Parathyroid adenoma (tissue), 2 donors: ENCODE measurements around the gene C3orf85.
"Not testable (repeated sequence)": the region's sequence is repeated elsewhere in the genome, so short reads cannot be mapped to it uniquely, and the experiment has no call there.

ENCODE experiments used
- H2AFZ ChIP-seq: fragments of 300-600 bp; sonication (generic); one replicate; pipeline ENCODE4 v1.7.0; 2017; ENCODE audit warnings: antibody characterized with exemption, mild to moderate bottlenecking
- H3K27ac ChIP-seq: fragments of 300-600 bp; sonication (generic); one replicate; pipeline ENCODE4 v1.7.0; 2017
- H3K27me3 ChIP-seq: fragments of 300-600 bp; sonication (generic); one replicate; pipeline ENCODE4 v1.7.0; 2017; ENCODE audit warnings: low read length; ENCODE audit not compliant: control insufficient read depth, insufficient read depth
- H3K36me3 ChIP-seq: fragments of 300-600 bp; sonication (generic); one replicate; pipeline ENCODE4 v1.7.0; 2017; ENCODE audit warnings: low read length; ENCODE audit not compliant: control insufficient read depth, insufficient read depth
- H3K4me1 ChIP-seq: fragments of 300-600 bp; sonication (generic); one replicate; pipeline ENCODE4 v1.7.0; 2017; ENCODE audit warnings: control low read depth
- H3K4me2 ChIP-seq: fragments of 300-600 bp; sonication (generic); one replicate; pipeline ENCODE4 v1.7.0; 2017; ENCODE audit warnings: low read length
- H3K4me3 ChIP-seq: fragments of 300-600 bp; sonication (generic); one replicate; pipeline ENCODE4 v1.7.0; 2017; ENCODE audit warnings: low read depth, low read length
- H3K79me2 ChIP-seq: fragments of 300-600 bp; sonication (generic); one replicate; pipeline ENCODE4 v1.7.0; 2017; ENCODE audit warnings: control low read depth
- H3K9ac ChIP-seq: fragments of 300-600 bp; sonication (generic); one replicate; pipeline ENCODE4 v1.7.0; 2017; ENCODE audit warnings: mild to moderate bottlenecking
- H3K9me3 ChIP-seq: fragments of 300-600 bp; sonication (generic); one replicate; pipeline ENCODE4 v1.7.0; 2017; ENCODE audit warnings: low read length; ENCODE audit not compliant: control insufficient read depth
- CTCF ChIP-seq: fragments of 300-600 bp; sonication (generic); IDR thresholded peaks from one replicate; pipeline ENCODE4 v1.7.0; 2017; ENCODE audit warnings: antibody characterized with exemption, mild to moderate bottlenecking
- donor health status: primary hyperparathyroidism.

Gene C3orf85

GRCh38 chr3:109127553-109127952, 9.0 kb upstream of the C3orf85 start:
- H3K27ac ChIP-seq, result no peak overlapping the region
- H3K4me3 ChIP-seq, result no peak overlapping the region
- H3K9ac ChIP-seq, result no peak overlapping the region
- H2AFZ ChIP-seq, result no peak overlapping the region
- H3K4me2 ChIP-seq, result no peak overlapping the region
- no peaks in the 10 kb centered on the region for H3K27me3 ChIP-seq
- H3K79me2 ChIP-seq, result no peaks in the 10 kb centered on the region
- H3K36me3 ChIP-seq, result no peaks in the 10 kb centered on the region
- no peak for TF ChIP-seq CTCF
- H3K9me3 ChIP-seq, result no peaks in the 10 kb centered on the region
- no peaks in the 10 kb centered on the region for H3K4me1 ChIP-seq

GRCh38 chr3:109131276-109131675, 5.2 kb upstream of the C3orf85 start:
- Histone ChIP-seq H3K9me3 (no peaks in the 10 kb centered on the region), H3K27me3 (no peaks in the 10 kb centered on the region), H3K79me2 (no peaks in the 10 kb centered on the region), H3K4me1 (no peaks in the 10 kb centered on the region), H2AFZ (no peak overlapping the region), H3K4me2 (no peak overlapping the region), H3K9ac (no peak overlapping the region), H3K36me3 (no peaks in the 10 kb centered on the region), H3K4me3 (no peak overlapping the region), H3K27ac (no peak overlapping the region)
- TF ChIP-seq CTCF, result no peak

GRCh38 chr3:109132801-109133473, 3.6 kb upstream of the C3orf85 start:
- no peak overlapping the region for H2AFZ ChIP-seq
- H3K4me2 ChIP-seq, result no peak overlapping the region
- H3K4me3 ChIP-seq, result no peak overlapping the region
- no peaks in the 10 kb centered on the region for H3K4me1 ChIP-seq
- no peak overlapping the region for H3K27ac ChIP-seq
- no peak for TF ChIP-seq CTCF
- no peak overlapping the region for H3K9ac ChIP-seq
- H3K36me3 ChIP-seq, result no peaks in the 10 kb centered on the region
- H3K9me3 ChIP-seq, result no peaks in the 10 kb centered on the region
- no peaks in the 10 kb centered on the region for H3K27me3 ChIP-seq
- no peaks in the 10 kb centered on the region for H3K79me2 ChIP-seq

GRCh38 chr3:109133474-109133816, 3.1 kb upstream of the C3orf85 start:
- H3K9me3 ChIP-seq, H3K79me2 ChIP-seq, H3K36me3 ChIP-seq, H3K4me2 ChIP-seq, H3K27me3 ChIP-seq, H3K4me3 ChIP-seq, H3K9ac ChIP-seq, H3K27ac ChIP-seq, H3K4me1 ChIP-seq, H2AFZ ChIP-seq: not testable (repeated sequence)

- H3K9ac ChIP-seq, result no peak overlapping the region
- H3K9me3 ChIP-seq, result no peaks in the 10 kb centered on the region
- no peak overlapping the region for H2AFZ ChIP-seq
- H3K4me1 ChIP-seq, result no peaks in the 10 kb centered on the region
- no peak overlapping the region for H3K4me2 ChIP-seq
- no peak for TF ChIP-seq CTCF
- no peaks in the 10 kb centered on the region for H3K36me3 ChIP-seq
- H3K79me2 ChIP-seq, result no peaks in the 10 kb centered on the region
- H3K27ac ChIP-seq, result no peak overlapping the region
- H3K27me3 ChIP-seq, result no peaks in the 10 kb centered on the region
- no peak overlapping the region for H3K4me3 ChIP-seq
Observed at GRCh38 chr3:109137761-109138160, 1.2 kb downstream of the C3orf85 start.
